ENCODE data around the gene ZSCAN5C.
A peak's percentile ranks its signal among the peaks of the same experiment; 100 is the strongest.
"Not testable (repeated sequence)": the region's sequence is repeated elsewhere in the genome, so short reads cannot be mapped to it uniquely, and the experiment has no call there.

ZSCAN5C gene

DNA sequence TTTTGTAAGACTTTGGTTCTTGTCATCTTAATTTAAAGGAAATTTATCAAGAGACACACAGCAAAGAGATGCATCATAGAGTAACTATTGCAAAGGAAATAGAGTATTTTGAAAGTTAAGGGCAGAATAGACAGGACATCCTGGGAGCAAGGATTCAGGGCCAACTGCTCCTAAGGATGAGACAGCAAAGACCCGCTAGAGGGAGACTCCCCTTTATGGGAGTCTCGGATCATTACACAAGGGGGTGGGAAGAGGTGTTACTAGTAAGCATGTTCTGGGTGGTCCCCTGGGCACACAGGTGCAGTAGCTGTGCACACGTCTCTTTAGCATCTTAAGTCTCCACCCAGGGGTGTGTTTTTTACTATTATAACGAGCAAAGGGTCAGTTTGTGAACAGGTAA is 9.6 kb downstream of the ZSCAN5C start:
- DNase-seq (ENCODE audit: low spot score): no peak
- in situ Hi-C loops (cut with MboI; ENCODE audit: low sequenced_read_pairs, unreplicated experiment): no loop called here
- TF ChIP-seq, protein P1, sequence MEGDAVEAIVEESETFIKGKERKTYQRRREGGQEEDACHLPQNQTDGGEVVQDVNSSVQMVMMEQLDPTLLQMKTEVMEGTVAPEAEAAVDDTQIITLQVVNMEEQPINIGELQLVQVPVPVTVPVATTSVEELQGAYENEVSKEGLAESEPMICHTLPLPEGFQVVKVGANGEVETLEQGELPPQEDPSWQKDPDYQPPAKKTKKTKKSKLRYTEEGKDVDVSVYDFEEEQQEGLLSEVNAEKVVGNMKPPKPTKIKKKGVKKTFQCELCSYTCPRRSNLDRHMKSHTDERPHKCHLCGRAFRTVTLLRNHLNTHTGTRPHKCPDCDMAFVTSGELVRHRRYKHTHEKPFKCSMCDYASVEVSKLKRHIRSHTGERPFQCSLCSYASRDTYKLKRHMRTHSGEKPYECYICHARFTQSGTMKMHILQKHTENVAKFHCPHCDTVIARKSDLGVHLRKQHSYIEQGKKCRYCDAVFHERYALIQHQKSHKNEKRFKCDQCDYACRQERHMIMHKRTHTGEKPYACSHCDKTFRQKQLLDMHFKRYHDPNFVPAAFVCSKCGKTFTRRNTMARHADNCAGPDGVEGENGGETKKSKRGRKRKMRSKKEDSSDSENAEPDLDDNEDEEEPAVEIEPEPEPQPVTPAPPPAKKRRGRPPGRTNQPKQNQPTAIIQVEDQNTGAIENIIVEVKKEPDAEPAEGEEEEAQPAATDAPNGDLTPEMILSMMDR (IDR thresholded peaks at IDR 0.05; ENCODE audit: borderline replicate concordance, control extremely low read depth, extremely low read depth, insufficient read depth, missing control alignments): no peak

DNA sequence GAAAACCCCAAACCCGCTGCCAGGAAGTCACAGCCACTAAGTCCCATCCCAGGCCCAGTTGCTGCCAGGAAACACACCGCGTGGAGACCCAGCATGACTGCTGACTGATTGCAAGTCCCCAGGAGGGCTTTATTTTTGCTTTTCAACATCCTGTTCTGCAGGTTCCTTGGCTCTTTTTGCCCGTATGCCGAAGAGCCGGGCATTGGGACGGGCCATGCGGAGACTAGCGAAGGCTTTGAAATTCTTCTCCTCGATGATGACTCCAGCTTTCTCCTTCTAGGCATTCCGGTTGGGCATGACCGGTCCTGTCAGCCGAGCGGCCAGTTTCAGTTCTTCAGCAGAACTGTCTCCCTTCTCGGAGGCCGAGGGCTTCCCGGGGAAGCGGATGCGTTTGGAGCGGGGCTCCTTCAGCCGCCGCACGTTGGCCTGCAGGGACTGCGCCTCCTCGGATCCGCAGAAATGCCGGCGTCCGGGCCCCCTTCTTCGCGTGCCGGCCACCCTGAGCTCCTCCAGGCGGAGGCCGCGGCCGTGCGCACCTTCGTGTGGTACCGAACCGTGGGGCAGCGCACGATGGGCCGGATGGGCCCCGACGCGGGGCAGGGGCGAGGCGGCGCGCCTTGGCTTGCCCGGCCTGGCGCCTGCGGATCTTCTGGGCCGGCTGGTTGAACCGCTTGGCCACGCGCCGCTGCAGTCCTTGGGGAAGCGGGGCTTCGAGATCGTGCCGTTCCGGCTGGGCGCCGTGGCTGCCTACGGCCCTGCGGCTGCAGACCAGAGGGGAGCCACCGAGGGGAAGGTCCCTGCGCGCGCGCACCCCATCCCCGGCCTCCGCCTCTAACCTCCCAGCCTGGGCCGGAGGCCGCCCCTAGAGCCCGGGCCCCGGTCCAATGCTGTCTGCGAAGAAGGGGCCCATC is 15.2 kb downstream of the ZSCAN5C start:
- peak; percentile 57 for DNase-seq (ENCODE audit: low spot score)

DNA sequence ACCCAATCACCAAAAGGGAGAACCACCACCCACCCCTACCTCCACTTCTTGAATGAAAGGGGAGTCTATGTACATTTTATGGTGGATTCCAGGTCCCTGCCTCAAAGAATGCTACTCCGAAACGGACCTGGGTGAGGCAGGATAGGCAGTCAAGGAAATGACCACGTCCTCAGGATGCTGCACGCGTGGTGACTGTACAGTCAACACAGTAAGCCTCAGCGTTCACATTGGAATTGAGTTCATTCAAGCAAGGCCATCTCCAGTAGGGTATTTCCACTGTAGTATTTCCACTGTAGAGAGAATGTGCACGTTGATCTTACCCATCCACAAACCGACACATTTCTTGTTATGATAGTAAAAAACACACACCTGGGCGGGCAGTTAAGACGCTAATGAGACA is 16.9 kb downstream of the ZSCAN5C start:
- TF ChIP-seq, protein P1 (IDR thresholded peaks at IDR 0.05; ENCODE audit: borderline replicate concordance, control extremely low read depth, extremely low read depth, insufficient read depth, missing control alignments): no peak
- no peak for DNase-seq (ENCODE audit: low spot score)
- in situ Hi-C loops (cut with MboI; ENCODE audit: low sequenced_read_pairs, unreplicated experiment): no loop called here

More for the DNA sequence above, 15.2 kb downstream of the ZSCAN5C start:
- in situ Hi-C loops (cut with MboI; ENCODE audit: low sequenced_read_pairs, unreplicated experiment): no loop called here
- TF ChIP-seq, protein P1 (IDR thresholded peaks at IDR 0.05; ENCODE audit: borderline replicate concordance, control extremely low read depth, extremely low read depth, insufficient read depth, missing control alignments): no peak

DNA sequence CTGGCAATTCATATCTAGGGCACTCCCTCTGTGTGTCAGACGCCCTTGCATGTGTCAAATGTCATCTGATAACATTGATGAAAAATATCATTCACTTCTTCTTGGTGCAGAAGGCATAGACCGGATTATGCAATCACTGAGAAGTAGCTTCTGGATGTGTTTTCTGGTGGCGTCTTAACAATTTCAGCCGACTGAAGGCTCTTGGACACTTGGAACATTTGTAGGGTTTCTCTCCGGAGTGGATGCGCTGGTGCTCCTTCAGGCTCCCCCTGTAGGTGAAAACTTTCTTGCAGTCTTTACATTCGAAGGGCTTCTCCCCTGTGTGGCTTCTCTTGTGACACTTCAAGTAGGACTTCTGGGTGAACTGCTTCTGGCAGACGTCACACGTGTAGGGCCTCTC is 19.4 kb downstream of the ZSCAN5C start:
- DNase-seq (ENCODE audit: low spot score); in situ Hi-C loops (cut with MboI; ENCODE audit: low sequenced_read_pairs, unreplicated experiment): not testable (repeated sequence)

DNA sequence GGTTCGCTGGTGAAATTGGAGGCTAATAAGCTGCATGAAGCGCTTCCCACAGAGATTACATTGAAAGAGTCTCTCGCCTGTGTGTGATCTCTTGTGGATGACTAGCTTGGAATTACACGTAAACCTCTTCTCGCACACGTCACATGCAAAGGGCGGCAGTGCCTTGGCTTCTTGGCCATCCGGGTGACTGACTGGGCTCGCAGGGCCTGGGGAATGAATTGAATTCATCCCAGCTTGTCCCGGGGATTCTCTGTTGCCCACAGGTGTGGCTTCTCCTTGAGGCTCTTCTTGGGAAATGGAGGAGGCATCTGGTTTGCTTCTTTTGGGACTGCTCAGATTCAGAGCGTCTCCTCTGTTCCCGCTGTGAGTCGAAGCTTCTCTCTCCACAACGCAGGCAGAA is 19.8 kb downstream of the ZSCAN5C start:
- TF ChIP-seq, protein P1 (IDR thresholded peaks at IDR 0.05; ENCODE audit: borderline replicate concordance, control extremely low read depth, extremely low read depth, insufficient read depth, missing control alignments): no peak
- no peak for DNase-seq (ENCODE audit: low spot score)
- in situ Hi-C loops (cut with MboI; ENCODE audit: low sequenced_read_pairs, unreplicated experiment): no loop called here

DNA sequence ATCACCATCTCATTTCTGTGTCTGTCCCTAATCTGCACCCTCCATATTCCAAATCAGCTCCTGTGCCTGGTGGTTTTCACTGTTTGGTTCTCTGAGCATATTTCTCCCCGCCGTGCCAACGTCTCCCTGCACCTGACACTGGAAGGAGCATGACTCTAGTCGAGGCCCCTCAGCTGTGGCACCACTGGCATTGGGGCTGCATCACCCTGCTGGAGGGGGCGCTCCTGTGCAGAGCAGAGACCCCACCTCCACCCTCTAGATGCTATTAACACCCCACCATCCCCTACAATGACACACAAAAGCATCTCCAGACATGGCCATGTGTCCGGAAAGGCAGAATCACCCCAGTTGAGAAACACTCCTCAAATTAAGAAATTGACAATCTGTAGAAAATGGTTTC is 20.8 kb downstream of the ZSCAN5C start:
- in situ Hi-C loops (cut with MboI; ENCODE audit: low sequenced_read_pairs, unreplicated experiment): no loop called here
- TF ChIP-seq, protein P1 (IDR thresholded peaks at IDR 0.05; ENCODE audit: borderline replicate concordance, control extremely low read depth, extremely low read depth, insufficient read depth, missing control alignments): no peak

DNA sequence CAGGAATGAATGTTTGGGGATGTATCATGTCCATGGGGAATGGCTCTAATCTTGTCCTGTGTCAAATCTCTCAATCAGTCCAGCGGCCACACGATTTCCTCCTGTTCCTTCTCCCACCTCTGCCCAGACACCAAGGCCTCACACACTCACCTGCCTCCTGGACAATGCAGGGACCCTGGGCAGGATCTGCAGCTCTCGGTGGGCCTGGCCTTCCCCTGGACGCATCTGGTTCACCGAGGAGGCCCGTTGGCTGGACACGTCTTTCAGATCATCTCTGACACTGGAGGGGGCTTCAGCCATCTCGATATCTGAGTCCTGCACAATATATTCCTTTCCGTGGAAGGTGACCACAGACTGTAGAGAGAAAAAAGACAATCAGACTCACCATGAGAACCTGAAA is 21.4 kb downstream of the ZSCAN5C start:
- TF ChIP-seq, protein P1 (IDR thresholded peaks at IDR 0.05; ENCODE audit: borderline replicate concordance, control extremely low read depth, extremely low read depth, insufficient read depth, missing control alignments): no peak
- in situ Hi-C loops (cut with MboI; ENCODE audit: low sequenced_read_pairs, unreplicated experiment): no loop called here
- DNase-seq (ENCODE audit: low spot score): no peak

More for the DNA sequence above, 20.8 kb downstream of the ZSCAN5C start:
- DNase-seq (ENCODE audit: low spot score): no peak
